ENCODE measurements around the gene SLX4.

SLX4 gene

GRCh38 chr16:3542601-3543373 is 68.6 kb downstream of the SLX4 start:
- Histone ChIP-seq H3K9me3 (replicated peaks; ENCODE audit: insufficient read depth, low read length) (no peaks in the 10 kb centered on the region), H4K20me1 (ENCODE audit: insufficient read depth, low read length) (no peaks in the 10 kb centered on the region), H3K4me3 (ENCODE audit: low read length) (no peak overlapping the region), H3F3A (ENCODE audit: insufficient read depth, low read length) (no peaks in the 10 kb centered on the region), H3K9ac (ENCODE audit: low read length) (no peak overlapping the region), H3K79me2 (ENCODE audit: low read length) (no peaks in the 10 kb centered on the region), H3K27ac (ENCODE audit: low read length) (no peak overlapping the region), H2AFZ (ENCODE audit: low read length) (no peak overlapping the region), H3K4me2 (ENCODE audit: low read depth, low read length) (no peak overlapping the region), H3K36me3 (replicated peaks; ENCODE audit: insufficient read depth, low read length) (no peaks in the 10 kb centered on the region), H3K27me3 (replicated peaks; ENCODE audit: insufficient read depth, low read length) (no peaks in the 10 kb centered on the region), H3K4me1 (ENCODE audit: low read length) (no peaks in the 10 kb centered on the region), H3K9me2 (replicated peaks; ENCODE audit: insufficient read depth, low read length) (no peaks in the 10 kb centered on the region)
- no peak for DNase-seq
- TF ChIP-seq EZH2 (optimal IDR thresholded peaks at IDR 0.05; ENCODE audit: low read depth, low read length) = no peak
- no peak for TF ChIP-seq EZH2phosphoT487 (IDR thresholded peaks at IDR 0.05; ENCODE audit: low read length)
- TF ChIP-seq CTCF (IDR thresholded peaks at IDR 0.05; ENCODE audit: low read length) = no peak

GRCh38 chr16:3541527-3542155 is 69.8 kb downstream of the SLX4 start:
- Histone ChIP-seq H4K20me1 (ENCODE audit: insufficient read depth, low read length) (no peaks in the 10 kb centered on the region), H3K79me2 (ENCODE audit: low read length) (no peaks in the 10 kb centered on the region), H3K9me3 (replicated peaks; ENCODE audit: insufficient read depth, low read length) (no peaks in the 10 kb centered on the region), H3K27me3 (replicated peaks; ENCODE audit: insufficient read depth, low read length) (no peaks in the 10 kb centered on the region), H3K9me2 (replicated peaks; ENCODE audit: insufficient read depth, low read length) (no peaks in the 10 kb centered on the region), H3K27ac (ENCODE audit: low read length) (no peak overlapping the region), H3K4me2 (ENCODE audit: low read depth, low read length) (no peak overlapping the region), H2AFZ (ENCODE audit: low read length) (no peak overlapping the region), H3K4me1 (ENCODE audit: low read length) (no peaks in the 10 kb centered on the region), H3F3A (ENCODE audit: insufficient read depth, low read length) (no peaks in the 10 kb centered on the region), H3K9ac (ENCODE audit: low read length) (no peak overlapping the region), H3K4me3 (ENCODE audit: low read length) (no peak overlapping the region), H3K36me3 (replicated peaks; ENCODE audit: insufficient read depth, low read length) (no peaks in the 10 kb centered on the region)
- TF ChIP-seq EZH2 (optimal IDR thresholded peaks at IDR 0.05; ENCODE audit: low read depth, low read length) (no peak), EZH2phosphoT487 (IDR thresholded peaks at IDR 0.05; ENCODE audit: low read length) (no peak), CTCF (IDR thresholded peaks at IDR 0.05; ENCODE audit: low read length) (no peak)
- DNase-seq = no peak

GRCh38 chr16:3538222-3538621 is 73.2 kb downstream of the SLX4 start:
- Histone ChIP-seq H3K36me3 (replicated peaks; ENCODE audit: insufficient read depth, low read length) (no peaks in the 10 kb centered on the region), H3F3A (ENCODE audit: insufficient read depth, low read length) (no peaks in the 10 kb centered on the region), H3K4me3 (ENCODE audit: low read length) (no peak overlapping the region), H3K4me2 (ENCODE audit: low read depth, low read length) (no peak overlapping the region), H4K20me1 (ENCODE audit: insufficient read depth, low read length) (no peaks in the 10 kb centered on the region), H3K27ac (ENCODE audit: low read length) (no peak overlapping the region), H3K9me2 (replicated peaks; ENCODE audit: insufficient read depth, low read length) (no peaks in the 10 kb centered on the region), H3K27me3 (replicated peaks; ENCODE audit: insufficient read depth, low read length) (no peaks in the 10 kb centered on the region), H3K4me1 (ENCODE audit: low read length) (no peaks in the 10 kb centered on the region), H3K79me2 (ENCODE audit: low read length) (no peaks in the 10 kb centered on the region), H3K9ac (ENCODE audit: low read length) (no peak overlapping the region), H2AFZ (ENCODE audit: low read length) (no peak overlapping the region), H3K9me3 (replicated peaks; ENCODE audit: insufficient read depth, low read length) (no peaks in the 10 kb centered on the region)
- no peak for DNase-seq
- TF ChIP-seq CTCF (IDR thresholded peaks at IDR 0.05; ENCODE audit: low read length) (no peak), EZH2phosphoT487 (IDR thresholded peaks at IDR 0.05; ENCODE audit: low read length) (no peak), EZH2 (optimal IDR thresholded peaks at IDR 0.05; ENCODE audit: low read depth, low read length) (no peak)

Measured in MM.1S (cell line).